ENCODE results near the gene ATP1B3. TPM values are rescaled to one million over a fixed set of nuclear protein-coding genes. Genes with fewer than 3 reads are reported as not detected.

ATP1B3 gene
- total RNA-seq, 1 experiment from 2014 or later = 167 TPM

DNA sequence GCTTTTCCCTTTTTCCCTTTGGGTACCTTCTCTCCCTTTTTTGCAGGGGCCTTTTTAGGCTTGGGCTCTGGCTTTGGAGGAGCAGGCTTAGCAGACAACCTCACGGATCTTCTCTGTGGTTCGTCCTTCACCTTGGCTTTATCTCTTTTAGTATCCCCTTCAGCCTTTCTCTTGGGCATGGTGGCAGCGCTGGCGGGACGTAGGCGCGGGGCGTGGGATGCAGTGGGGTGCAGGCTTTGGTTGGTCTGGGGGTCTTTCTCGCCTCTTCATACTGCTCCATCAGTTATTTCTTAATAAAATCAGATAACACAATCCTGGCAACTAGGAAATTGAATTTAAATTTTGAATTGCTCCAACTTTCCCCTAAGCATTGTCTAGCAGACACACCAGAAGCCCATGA, 11.3 kb upstream of the ATP1B3 start:
- TF ChIP-seq, protein P1, sequence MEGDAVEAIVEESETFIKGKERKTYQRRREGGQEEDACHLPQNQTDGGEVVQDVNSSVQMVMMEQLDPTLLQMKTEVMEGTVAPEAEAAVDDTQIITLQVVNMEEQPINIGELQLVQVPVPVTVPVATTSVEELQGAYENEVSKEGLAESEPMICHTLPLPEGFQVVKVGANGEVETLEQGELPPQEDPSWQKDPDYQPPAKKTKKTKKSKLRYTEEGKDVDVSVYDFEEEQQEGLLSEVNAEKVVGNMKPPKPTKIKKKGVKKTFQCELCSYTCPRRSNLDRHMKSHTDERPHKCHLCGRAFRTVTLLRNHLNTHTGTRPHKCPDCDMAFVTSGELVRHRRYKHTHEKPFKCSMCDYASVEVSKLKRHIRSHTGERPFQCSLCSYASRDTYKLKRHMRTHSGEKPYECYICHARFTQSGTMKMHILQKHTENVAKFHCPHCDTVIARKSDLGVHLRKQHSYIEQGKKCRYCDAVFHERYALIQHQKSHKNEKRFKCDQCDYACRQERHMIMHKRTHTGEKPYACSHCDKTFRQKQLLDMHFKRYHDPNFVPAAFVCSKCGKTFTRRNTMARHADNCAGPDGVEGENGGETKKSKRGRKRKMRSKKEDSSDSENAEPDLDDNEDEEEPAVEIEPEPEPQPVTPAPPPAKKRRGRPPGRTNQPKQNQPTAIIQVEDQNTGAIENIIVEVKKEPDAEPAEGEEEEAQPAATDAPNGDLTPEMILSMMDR (conservative IDR thresholded peaks at IDR 0.05; ENCODE audit: low read depth, low read length) = no peak
- TF ChIP-seq EZH2 (IDR thresholded peaks at IDR 0.05; ENCODE audit: borderline replicate concordance, low read depth, low read length, poor library complexity, severe bottlenecking) = no peak
- BruUV-seq (replicated peaks) = no TSS peak

DNA sequence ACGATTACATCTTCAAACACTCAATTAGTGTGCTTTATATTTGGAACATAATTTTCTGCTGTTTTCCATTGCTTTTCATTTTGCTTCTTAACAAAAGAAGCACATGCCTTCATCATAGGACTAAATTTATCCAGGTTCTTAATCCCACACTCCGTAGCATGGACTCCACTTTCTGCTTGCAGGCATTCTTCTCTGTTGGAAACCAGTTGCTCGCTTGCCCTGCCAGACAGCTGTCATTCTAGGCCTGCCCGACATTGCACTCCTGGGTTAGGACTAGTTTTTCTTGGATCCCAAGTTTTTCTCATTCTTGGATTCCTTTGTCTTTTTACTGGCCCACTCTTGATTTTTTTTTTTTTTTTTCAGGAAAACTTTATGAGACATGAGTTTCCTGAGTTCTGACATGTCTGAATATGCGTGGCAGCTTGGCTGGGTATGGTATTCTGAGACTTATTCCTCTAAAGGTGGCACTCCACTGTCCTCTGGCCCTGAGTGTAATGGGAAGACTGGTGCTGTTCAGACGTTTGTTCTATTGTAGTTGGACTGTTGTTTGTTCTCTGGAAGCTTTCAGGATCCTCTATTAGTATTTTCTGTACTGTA, 6.3 kb upstream of the ATP1B3 start:
- Histone ChIP-seq H3K27ac (ENCODE audit: low read depth, low read length, poor library complexity, severe bottlenecking) (no peak overlapping the region), H3K4me1 (ENCODE audit: insufficient read depth, low read length, poor library complexity, severe bottlenecking) (peaks cover 3% of the 10 kb centered on the region), H3K36me3 (ENCODE audit: insufficient read depth, low read length, poor library complexity, severe bottlenecking) (no peaks in the 10 kb centered on the region), H3K4me3 (ENCODE audit: low read depth, low read length, poor library complexity, severe bottlenecking) (no peak overlapping the region), H3K9me3 (ENCODE audit: low read depth, low read length, poor library complexity, severe bottlenecking) (no peaks in the 10 kb centered on the region), H3K27me3 (replicated peaks; ENCODE audit: insufficient read depth, low read depth, low read length, poor library complexity) (no peaks in the 10 kb centered on the region)
- intact Hi-C loops (cut with micrococcal nuclease; ENCODE audit: unreplicated experiment) = loop anchor here (10.0 kb wide), 1 partner anchor 635 kb away; the partner anchor contains the start of gene PXYLP1
- DNase-seq (ENCODE audit: low spot score) = no peak
- ChIA-PET POLR2A (ENCODE audit: low non-redundant PET) (no interaction called here), CTCF (no interaction called here)
- TF ChIP-seq EZH2 (IDR thresholded peaks at IDR 0.05; ENCODE audit: borderline replicate concordance, low read depth, low read length, poor library complexity, severe bottlenecking) = no peak
- TF ChIP-seq, protein P1 (conservative IDR thresholded peaks at IDR 0.05; ENCODE audit: low read depth, low read length) = no peak
- no TSS peak for BruUV-seq (replicated peaks)

More for the DNA sequence above, 11.3 kb upstream of the ATP1B3 start:
- intact Hi-C loops (cut with micrococcal nuclease; ENCODE audit: unreplicated experiment) = no loop called here
- no peaks in the 10 kb centered on the region for H3K27me3 ChIP-seq (replicated peaks; ENCODE audit: insufficient read depth, low read depth, low read length, poor library complexity)
- no peaks in the 10 kb centered on the region for H3K36me3 ChIP-seq (ENCODE audit: insufficient read depth, low read length, poor library complexity, severe bottlenecking)
- CTCF ChIA-PET = no interaction called here
- no peak overlapping the region for H3K27ac ChIP-seq (ENCODE audit: low read depth, low read length, poor library complexity, severe bottlenecking)
- no peak for DNase-seq (ENCODE audit: low spot score)
- H3K9me3 ChIP-seq (ENCODE audit: low read depth, low read length, poor library complexity, severe bottlenecking) = no peaks in the 10 kb centered on the region
- H3K4me1 ChIP-seq (ENCODE audit: insufficient read depth, low read length, poor library complexity, severe bottlenecking) = peaks cover 12% of the 10 kb centered on the region
- POLR2A ChIA-PET (ENCODE audit: low non-redundant PET) = no interaction called here
- no peak overlapping the region for H3K4me3 ChIP-seq (ENCODE audit: low read depth, low read length, poor library complexity, severe bottlenecking)

DNA sequence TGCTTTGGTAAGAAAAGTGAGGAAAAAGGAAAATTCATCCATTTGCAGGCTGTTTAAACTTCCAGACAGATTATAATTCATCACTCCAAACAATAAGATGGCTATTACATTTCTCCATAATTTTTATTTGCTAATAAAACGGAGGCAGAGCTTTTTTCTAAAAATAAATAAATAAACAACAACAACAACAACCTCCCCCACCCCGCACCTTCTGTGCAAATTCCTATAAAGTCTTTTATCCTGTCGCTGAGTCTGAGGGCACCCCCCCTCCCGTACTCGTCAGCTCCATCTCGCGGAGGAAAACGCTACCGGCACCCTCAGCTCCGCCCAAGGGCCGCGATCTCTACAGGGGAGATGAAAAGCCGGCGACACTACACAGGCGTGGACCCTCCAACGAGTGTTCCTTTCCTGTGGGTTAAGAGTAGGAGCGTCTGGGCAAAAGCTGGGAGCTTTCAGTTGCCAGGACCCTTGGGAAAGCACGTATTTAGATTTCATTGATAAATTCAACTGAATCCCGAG, 1.0 kb upstream of the ATP1B3 start:
- no peaks in the 10 kb centered on the region for H3K9me3 ChIP-seq (ENCODE audit: low read depth, low read length, poor library complexity, severe bottlenecking)
- H3K27ac ChIP-seq (ENCODE audit: low read depth, low read length, poor library complexity, severe bottlenecking) = peak overlapping the region; percentile 97
- intact Hi-C loops (cut with micrococcal nuclease; ENCODE audit: unreplicated experiment) = loop anchor here (5.0 to 10.0 kb wide), 2 partner anchors 298 to 641 kb away; partner anchors contain the start of gene PXYLP1
- CTCF ChIA-PET = interaction anchor here (0.6 to 1.0 kb wide), 2 partner anchors 11 to 137 kb away, joined by 3 to 7 read pairs; partner anchors contain the start of gene RNF7
- TF ChIP-seq, protein P1 (conservative IDR thresholded peaks at IDR 0.05; ENCODE audit: low read depth, low read length) = peak; percentile 93
- no peak for TF ChIP-seq EZH2 (IDR thresholded peaks at IDR 0.05; ENCODE audit: borderline replicate concordance, low read depth, low read length, poor library complexity, severe bottlenecking)
- H3K36me3 ChIP-seq (ENCODE audit: insufficient read depth, low read length, poor library complexity, severe bottlenecking) = no peaks in the 10 kb centered on the region
- peaks cover 23% of the 10 kb centered on the region for H3K4me1 ChIP-seq (ENCODE audit: insufficient read depth, low read length, poor library complexity, severe bottlenecking)
- BruUV-seq (replicated peaks) = no TSS peak
- peak; percentile 93 for DNase-seq (ENCODE audit: low spot score)
- H3K4me3 ChIP-seq (ENCODE audit: low read depth, low read length, poor library complexity, severe bottlenecking) = peak overlapping the region; percentile 99
- no peaks in the 10 kb centered on the region for H3K27me3 ChIP-seq (replicated peaks; ENCODE audit: insufficient read depth, low read depth, low read length, poor library complexity)
- POLR2A ChIA-PET (ENCODE audit: low non-redundant PET) = no interaction called here
